ENCODE results near the gene BSG.

- TF ChIP-seq CTCF (IDR thresholded peaks at IDR 0.05 in 4 of 5, conservative IDR thresholded peaks at IDR 0.05 in 1 of 5) (no peak), POLR2A (IDR thresholded peaks at IDR 0.05) (no peak)
These were observed 6.0 kb upstream of the BSG start for GRCh38 chr19:566403-566802.
